ENCODE data around the gene GATA3.

- TF ChIP-seq CTCF (IDR thresholded peaks at IDR 0.05) (no peak), POLR2A (IDR thresholded peaks at IDR 0.05) (no peak)
Measured at GRCh38 chr10:8056871-8057331, 2.4 kb downstream of the GATA3 start.

Measured in prostate gland (tissue), 2 donors.